Upper lobe of left lung (tissue), 4 donors: ENCODE measurements around the gene GLMP.

Source experiments
- POLR2A ChIP-seq, 4 donors: fragments of 450-650 bp; IDR thresholded peaks; one replicate each; pipeline ENCODE4 v1.5.1; 2016 to 2017; ENCODE audit warnings: antibody characterized with exemption in 4 of 4, mild to moderate bottlenecking in 2 of 4
- TF ChIP-seq, protein P1 (sequence below), 6 experiments: fragments of 450-650 bp in 4 of 6; fragments of 200-600 bp in 2 of 6; sonication (generic) in 2 of 6; IDR thresholded peaks; one replicate each; pipeline ENCODE4 v1.5.1; 2016 to 2019; ENCODE audit warnings: antibody characterized with exemption in 6 of 6

DNA sequence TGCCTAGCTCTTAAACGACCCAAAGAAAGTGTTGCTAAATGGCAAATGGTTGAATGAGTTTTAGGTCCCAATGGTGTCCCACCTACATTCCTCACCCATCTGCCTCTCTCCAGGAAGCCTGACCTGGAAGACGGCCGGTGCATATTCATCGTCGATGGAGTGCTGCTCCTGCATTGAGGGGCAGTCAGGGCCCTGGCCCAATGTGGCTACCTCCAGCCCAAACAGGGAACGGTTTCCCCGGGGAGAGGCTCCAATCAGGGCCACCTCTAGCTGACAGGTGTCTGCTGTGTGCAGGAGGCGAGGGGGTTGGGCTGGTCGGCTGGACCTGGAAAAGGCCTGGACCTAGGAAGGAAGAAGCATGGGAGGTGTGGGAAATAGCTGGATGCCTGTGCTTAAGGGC, 1.6 kb downstream of the GLMP start:
- TF ChIP-seq POLR2A (IDR thresholded peaks at IDR 0.05): no peak
- TF ChIP-seq, protein P1, sequence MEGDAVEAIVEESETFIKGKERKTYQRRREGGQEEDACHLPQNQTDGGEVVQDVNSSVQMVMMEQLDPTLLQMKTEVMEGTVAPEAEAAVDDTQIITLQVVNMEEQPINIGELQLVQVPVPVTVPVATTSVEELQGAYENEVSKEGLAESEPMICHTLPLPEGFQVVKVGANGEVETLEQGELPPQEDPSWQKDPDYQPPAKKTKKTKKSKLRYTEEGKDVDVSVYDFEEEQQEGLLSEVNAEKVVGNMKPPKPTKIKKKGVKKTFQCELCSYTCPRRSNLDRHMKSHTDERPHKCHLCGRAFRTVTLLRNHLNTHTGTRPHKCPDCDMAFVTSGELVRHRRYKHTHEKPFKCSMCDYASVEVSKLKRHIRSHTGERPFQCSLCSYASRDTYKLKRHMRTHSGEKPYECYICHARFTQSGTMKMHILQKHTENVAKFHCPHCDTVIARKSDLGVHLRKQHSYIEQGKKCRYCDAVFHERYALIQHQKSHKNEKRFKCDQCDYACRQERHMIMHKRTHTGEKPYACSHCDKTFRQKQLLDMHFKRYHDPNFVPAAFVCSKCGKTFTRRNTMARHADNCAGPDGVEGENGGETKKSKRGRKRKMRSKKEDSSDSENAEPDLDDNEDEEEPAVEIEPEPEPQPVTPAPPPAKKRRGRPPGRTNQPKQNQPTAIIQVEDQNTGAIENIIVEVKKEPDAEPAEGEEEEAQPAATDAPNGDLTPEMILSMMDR (IDR thresholded peaks at IDR 0.05): no peak
